Inferior parietal cortex (tissue), 1 donor: ENCODE measurements around the gene B4GALT1.
"Not testable (repeated sequence)": the region's sequence is repeated elsewhere in the genome, so short reads cannot be mapped to it uniquely, and the experiment has no call there.

Experiments
- DNase-seq: peaks from one replicate; pipeline ENCODE4 v3.0.0-alpha.2; 2016; ENCODE audit errors: extremely low spot score

B4GALT1 gene

DNA sequence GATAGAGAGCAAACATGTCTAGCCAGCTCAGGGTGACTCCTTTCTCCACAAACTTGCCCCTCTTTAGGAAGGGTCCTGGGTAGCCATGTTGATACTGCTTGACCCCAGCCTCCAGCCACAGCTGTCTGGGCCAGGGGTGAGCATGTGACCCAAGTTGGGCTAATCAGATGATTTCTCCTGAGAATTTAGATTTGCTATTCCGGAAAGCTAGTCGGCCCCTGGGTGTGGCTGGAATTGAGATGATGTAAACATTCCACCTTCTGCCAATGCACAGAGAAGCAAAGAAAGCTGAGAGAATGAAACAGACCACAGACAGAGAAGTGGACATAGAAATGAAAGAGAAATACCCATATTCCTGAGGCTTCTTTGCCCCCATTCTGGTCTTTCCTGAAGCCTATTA lies 17.8 kb upstream of the B4GALT1 start:
- no peak for DNase-seq

DNA sequence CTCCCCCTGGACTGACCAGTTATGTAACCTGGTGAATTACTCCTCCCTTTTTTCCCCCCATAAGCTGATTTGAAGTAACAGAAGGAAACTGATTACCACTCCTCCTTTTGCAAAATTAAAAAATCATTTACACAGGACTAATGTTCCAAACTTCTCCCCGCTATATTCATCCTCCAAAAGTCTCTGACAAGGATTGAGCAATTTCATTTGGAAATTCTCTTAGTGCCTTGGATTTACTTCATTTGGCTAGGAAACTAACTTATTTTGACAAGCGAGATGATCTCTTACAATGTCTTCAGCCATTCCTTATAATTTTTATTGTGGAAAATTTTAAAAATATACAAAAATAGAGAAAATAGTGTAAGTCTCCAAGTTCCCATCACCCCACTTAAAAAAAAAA lies 15.4 kb upstream of the B4GALT1 start:
- DNase-seq, result no peak

DNA sequence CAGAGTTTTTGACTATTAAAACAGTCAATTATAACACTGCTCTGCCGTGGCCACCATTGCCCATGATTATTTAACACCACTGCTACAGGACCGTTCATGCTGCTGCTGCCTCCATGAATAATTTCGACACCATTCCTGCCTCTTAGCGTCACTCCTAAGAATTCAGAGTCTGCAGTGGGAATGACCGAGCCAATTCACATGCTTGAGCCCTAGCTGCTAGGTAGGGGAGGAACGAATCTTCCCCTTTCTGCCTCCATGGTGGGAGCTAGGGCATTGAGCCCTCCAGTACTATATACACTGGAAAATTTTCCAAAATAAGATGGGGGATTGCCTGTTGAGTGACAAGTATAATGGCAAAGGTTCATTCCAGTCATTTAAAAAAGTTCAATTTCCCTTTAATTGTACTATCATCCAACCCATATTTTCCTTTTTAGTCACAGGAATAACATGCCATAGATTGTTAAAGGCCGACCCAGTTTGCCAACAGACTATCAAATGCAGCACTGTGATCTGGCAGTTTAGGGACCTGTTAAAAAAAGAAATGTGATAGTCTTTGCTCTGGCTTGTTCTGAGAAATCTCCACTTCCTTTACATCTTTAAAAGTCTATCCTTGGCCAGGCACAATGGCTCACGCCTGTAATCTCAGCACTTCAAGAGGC lies 13.5 kb upstream of the B4GALT1 start:
- no peak for DNase-seq

DNA sequence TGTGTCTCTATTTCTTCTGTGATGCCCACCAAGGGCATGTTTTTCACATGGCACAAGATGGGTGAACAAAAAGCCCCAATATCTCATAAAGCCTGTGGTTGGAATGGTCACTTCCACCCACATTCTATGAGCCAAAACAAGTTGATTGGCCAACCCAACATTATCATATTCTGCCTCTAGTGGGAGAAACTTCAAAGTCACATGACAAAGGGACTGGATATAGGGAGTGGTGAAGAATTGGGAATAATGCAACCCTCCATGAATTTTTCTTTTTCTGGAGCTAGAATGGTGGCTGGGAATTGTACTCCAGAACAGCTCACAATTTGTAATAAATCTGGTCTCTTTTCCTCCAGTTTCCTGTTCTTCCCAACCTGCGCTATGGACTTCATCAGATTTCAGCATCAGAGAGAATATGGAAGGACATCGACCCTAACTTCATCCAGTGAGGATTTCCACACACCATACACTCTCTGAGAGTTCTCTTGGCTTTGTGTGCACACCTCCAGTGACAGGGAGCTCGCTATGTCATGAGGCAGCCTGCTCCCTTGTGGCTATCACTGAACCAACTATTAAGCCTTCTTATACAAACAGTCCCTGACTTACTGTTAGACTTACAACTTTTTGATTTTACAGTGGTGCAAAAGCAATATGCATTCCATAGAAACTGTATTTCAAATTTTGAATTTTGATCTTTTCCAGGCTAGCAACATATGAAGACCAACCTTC lies 12.0 kb upstream of the B4GALT1 start:
- DNase-seq, result no peak

DNA sequence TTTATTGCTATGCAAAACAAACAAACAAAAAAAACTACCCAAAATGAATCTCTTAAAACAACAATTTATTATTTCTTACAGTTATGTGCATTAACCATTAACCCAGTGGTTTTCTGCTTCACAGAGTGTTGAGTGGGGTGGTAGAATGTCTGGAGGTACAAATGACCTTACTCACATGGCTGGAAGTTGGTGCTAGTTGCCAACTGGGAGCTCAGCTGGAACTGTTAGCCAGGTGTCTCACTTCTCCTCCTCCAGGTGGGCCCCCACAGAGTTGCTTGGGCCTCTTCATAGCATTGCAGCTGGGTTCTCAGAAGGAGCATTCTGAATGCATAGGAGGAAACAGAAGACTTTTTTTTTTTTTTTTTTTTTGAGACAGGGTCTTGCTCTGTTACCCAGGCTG lies 10.5 kb upstream of the B4GALT1 start:
- no peak for DNase-seq

DNA sequence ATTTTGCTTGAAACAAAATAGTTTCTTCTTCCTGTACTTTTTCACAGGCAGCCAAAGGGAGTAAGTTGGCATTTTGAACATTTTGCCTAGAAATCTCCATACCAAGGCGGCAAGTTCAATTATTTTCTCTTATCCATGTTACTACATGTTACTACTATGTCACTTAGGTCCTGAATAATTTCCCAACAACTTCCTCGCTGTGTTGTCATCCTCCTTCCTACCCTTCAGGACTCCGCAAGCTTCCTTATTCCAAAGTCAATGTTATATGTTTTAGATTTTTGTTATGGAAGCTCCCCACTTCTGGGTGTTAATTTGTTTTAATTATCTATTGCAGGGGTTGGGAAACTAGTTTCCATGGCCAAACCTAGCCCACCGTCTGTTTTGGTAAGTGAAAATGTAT lies 9.9 kb upstream of the B4GALT1 start:
- DNase-seq, result no peak

DNA sequence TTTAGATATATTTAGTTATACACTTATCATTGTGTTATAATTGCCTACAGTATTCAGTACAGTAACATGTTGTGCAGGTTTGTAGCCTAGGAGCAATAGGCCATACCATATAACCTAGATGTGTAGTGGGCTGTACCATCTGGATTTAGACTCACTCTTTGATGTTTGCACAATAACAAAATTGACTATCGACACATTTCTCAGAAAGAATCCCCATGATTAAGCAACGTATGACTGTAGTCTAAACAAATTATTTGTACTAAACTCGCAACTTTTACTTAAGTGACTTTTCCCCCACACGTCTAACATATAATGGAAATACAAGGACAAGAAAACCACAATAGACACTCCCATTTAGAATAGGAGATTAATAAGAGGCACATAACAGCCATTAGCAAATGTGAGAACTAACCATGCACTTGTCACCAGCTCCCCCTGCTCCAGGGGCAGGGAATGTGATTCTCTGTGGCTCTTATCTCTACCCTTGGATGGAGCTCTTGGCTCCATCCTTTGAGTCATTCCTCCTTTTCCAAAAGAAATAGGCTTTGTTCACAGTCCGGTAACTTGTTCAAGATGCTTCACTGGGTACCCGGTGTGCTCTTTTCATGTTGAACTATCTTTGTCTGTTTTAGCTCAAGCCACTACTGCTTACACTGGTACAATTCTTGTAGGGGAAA lies 8.7 kb upstream of the B4GALT1 start:
- no peak for DNase-seq

DNA sequence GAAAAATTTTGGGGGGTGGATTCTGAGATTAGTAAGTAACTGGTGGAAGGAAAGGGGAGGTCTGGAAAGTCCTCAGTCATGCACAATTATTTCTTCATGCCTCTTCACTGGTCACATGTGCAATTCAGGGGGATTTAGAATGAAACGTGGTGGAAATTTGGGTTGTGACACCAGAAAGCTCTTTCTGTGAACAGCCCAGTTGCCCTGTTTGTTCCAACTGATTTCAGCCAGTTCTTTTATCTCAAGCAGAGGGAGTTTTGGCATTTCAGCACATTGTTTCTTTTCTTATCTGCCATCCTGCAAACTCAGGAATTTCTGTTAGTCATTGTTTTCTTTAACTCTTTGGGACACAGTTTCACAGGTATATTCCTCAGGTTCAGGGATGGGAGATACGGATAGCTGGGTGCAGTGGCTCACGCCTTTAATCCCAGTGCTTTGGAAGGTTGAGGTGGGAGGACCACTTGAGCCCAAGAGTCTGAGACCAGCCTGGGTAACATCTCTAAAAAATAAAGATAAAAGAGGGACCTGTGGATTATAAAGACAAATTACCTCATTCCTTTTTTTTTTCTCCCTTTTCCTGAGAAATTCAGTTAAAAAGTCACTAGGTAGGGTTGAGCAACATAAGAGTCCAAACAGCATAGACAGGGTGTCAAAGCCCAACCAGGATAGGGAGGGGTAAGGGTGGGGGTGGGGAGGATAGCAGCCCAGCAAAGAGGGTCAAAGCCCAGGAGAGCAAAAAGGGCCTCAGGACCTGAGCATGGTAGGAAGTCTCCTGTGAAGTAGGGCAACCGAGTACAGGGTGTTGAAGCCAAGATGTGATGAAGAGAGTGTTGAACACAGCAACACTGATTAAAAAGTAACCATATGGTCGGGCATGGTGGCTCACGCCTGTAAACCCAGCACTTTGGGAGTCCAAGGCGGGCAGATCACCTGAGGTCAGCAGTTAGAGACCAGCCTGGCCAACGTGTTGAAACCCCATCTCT lies 5.4 kb upstream of the B4GALT1 start:
- DNase-seq, result no peak

DNA sequence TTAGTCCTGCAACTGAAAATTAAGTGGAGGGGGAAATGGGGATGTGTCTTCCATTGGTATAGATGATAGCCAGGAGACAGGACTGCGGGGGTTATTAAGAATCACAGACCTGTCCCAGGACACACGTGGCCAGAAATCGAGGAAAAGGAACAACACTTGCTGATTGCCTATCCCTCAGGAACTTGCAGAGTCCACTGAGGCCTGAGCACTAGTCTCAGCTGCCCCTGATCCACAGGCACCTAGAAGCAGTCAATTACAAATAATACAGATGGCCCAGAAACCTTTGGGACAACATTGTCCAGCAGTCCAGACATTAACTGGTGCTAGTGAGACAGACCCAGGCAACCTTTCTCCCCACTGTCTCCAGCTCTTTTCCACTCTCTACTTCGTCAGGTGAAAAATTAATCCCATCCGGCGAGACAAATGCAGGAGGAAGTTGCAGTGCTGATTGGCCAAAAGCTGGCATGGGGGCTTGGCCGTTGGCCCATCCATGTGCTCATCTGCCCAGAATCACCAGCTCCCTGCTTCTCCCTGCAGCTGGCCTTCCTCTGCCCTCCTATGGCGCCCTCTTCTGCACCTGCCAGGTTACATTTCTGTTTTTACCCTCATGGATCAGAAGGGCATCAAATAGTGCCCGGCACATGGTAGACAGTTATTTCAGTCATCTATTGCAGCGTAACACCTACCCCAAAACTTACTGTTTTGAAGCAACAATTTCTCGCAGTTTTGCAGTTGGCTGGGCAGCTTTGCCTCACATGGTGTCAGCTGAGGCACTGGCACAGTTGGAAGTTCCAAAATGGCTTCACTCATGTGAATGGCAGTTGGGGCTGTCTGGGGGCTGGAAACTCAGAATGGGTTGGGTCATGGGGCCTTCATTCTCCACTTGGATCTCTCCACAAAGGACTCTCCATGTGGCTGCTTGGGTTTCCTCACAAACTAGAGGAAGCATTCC lies 3.6 kb upstream of the B4GALT1 start:
- no peak for DNase-seq

DNA sequence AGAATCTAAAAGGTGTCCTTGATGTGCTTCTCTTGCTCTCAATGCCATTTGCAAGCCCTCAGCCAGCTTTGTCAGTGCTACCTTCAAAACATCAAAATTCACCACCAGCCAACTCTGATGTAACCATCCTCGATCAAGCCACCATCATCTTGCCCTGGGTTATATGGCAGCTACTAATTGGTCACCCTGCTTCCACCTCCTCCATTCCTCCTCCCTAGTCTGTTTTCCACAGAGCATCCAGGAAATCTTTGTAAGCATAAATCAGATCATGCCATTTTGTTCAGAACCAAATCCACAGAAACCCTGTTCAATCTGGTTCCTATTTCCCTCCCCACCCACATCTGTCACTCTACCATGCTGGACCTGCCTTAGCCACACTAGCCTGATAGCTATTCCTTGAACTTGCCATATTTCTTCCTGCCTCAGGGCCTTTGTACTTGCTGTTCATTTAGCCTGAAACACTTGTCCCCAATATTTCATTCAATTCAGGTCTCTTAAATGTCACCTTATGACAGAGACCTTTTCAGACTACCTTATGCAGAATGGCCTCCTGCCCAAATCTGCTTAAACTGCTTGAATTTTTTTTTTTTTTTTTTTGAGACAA lies 1.9 kb upstream of the B4GALT1 start:
- no peak for DNase-seq

DNA sequence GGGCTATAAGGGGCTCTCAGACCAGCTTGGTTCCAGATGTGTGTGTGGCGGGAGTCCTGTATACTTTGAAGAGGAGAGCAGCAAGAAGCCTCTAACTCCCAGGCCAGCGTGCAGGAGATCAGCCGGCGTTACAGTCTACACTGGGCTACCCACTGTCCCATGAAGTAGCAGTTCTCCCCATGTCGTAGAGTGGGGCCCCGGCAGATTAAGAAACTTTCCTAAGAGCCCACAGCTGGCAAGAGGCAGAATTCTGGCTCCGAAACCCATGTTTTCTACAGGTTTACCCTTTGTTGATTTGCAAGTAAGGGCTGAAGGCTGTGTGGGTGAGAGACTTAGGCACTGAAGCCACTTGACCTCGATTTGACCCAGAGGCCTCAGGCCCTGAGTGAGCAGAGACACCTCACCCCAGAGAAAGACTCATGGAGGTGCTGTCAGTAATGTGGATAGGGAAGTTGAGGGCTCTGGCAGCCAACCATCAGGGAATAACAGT lies 881 bp upstream of the B4GALT1 start:
- no peak for DNase-seq

DNA sequence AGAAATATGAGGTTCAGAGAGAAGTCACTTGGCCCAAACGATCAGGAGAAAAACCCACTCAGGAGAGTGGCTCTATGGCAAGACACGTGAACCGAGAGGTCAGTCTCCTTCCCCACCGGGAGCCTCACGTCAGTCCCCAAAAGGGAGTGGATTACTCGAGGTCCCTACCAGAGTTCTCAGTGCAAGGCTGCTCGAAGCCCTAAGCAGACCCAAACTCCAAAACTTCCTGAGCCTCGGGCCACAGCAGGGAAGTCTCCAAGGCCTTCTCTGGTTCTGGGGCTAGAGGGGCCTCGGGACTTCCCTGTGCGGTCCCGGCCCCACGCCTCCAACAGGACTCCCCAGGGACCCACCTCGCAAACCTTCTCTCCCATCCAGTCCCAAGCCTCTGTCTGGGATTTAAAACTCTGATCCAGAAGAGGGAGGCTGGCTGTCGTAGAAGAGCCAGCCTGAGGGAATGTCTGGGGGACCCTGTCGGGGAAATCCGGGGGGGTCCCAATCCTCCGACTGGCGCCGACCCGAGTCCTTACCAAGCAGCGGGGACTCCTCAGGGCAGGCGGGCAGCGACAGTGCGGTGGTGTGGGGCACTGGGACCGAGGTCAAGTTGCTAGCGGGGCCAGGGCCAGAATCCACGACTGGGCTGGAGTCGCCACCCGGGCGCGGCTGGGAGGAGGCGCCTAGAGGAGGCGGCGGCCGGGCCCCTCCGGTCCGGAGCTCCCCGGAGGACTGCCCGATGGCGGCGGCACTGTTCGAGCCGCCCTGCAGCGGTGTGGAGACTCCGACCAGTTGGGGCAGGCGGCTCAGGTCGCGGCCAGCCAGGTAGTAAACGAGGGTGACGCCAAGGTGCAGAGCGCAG lies 679 bp downstream of the B4GALT1 start:
- DNase-seq, result no peak

DNA sequence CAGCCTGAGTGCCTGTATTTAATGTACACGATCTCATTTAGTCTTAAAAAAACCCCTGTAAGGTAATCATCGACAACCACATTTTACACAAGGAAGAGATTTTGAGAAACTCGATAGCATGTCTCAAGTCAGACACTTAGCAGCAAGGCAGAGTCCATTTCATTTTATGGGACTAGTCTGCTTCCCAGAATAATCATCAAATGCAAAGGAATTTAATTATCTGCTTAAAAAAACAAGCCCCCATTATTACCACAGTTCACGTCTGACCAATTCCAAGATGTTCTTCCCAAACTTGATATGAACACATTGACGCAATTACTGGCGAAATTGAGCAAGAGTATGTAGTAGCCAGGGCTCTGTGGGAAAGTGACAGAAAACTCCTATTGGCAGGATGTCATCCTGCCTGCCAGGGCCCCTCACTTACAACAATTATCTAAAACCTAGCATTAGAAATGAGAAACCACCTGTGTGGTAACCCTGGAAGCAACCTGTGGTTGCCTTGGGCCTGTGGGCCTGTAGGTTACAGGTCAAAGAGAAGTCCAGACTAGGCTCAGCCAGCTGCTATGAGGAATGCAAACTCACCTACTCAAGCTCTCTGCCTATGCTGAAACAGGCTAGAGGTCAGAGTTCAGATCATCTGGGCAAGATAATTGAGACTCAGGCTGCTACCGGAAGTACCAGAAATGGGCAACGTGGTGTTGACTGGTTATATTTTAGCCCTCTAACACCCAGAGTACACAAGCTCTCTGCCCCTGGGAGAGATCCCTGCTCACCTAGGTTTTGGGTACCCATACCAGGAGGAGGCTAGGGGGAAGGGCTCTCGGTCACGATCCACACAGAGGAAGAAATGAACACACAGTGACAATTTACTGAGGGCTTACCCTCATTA lies 1.6 kb downstream of the B4GALT1 start:
- no peak for DNase-seq

DNA sequence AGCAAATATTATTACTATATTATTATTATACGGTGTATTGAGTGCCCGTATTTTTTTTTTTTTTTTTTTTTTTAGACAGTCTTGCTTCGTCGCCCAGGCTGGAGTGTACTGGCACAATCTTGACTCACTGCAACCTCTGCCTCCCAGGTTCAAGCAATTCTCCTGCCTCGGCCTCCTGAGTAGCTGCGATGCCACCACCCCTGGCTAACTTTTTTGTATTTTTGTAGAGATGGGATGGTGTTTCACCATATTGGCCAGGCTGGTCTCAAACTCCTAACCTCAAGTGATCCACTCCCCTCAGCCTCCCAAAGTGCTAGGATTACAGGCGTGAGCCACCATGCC lies 2.2 kb downstream of the B4GALT1 start:
- not testable (repeated sequence) for DNase-seq

DNA sequence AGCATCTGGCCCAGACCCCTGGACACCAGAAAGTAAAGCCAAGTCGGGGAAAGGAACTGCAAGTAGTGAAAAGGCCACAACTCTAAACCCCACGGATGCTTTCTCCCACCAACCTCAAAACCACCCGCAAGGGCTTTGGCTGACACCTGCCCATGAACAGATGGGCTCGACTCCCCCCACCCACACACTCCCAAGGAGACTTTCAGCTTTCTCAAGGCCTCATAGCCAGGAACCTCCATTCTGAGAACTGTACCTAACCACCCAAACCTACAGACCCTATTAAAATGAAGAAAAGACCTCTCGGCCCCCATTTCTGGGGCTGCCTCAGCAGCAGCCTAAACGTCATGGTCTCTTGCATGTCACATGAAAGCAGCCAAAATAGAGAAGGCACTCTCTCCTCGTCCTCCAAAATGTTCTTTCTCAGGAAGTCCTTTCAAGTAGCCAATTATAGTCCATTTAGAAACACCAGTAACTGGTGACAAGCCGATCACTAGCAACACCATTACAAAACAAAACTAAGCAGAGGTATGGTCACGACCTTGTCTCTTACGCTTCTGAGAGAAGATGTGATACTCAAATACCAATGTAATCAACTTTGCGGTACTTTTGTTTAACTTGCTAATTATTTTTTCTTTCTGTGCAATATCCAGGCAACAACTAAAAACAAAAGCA lies 2.9 kb downstream of the B4GALT1 start:
- DNase-seq, result no peak

DNA sequence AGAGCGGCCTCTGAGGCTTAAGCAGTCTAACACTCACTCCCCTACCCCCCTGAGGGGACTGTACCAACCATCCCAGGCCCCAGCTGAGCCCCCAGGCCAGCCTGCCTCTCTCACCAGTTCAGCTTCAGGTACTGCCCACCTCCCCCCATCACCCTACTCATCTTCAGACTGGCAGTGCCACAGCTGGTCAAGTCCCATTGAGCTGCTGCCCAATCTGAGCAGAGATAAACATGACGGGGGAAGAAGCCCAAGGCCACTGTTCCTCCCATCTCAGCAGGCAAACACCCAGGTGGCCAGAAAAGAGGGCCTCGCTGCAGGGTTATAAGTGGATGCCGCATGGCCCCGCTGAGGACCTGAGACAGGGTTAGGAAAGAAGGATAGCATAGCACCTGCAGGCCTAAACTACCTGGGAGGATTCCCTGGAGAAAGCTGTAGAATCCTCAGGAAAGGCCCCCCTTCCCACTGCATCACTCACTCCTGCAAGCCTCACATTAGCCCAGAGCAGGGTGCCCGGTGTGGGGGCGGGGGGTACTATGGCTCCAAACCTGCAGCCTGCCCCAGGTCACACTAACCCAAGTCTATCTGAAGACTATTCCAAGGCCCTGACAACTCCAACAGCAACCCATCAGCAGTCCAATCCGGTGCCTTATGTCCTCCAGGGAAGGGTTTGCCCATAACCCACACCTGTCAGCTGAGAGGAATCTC lies 3.6 kb downstream of the B4GALT1 start:
- DNase-seq, result no peak

DNA sequence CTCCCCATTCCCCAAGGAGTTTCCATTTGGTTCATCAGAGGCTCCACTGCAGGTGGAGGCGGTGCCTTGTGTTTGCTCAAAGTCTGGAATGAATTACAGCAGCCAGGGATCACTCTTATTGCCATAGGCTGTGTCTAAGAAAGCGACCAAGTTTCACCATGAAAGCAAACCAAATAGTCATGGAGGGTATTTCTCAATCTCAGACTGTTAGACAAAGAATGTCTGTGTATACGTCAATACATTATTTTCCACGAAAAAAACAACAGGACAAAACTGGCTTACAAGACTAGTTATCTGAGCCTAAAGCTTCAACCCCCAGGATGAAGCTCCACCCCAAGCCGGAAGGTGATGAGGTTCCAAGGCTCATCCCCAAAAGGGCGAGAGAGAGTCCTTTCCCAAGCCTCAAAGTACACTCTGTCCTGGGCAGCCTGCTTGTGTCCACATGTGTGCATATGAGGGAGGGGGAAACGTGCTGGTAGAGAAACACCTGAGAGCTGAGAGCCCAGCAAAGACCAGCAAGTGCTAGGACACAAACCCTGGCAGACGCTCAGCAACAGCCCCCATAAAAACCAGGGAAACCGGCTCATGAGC lies 4.3 kb downstream of the B4GALT1 start:
- no peak for DNase-seq
